Mesothelial cell of epicardium (in vitro differentiated cells): ENCODE measurements around the gene COX7A1. TPM values are rescaled to one million over a fixed set of nuclear protein-coding genes. Genes with fewer than 3 reads are reported as not detected.

Source experiments
- DNase-seq, 2 experiments: peaks; one replicate each; pipeline ENCODE4 v3.0.0; 2021; ENCODE audit warnings: low spot score in 2 of 2; ENCODE audit not compliant: unreplicated experiment in 2 of 2
- H3K27ac Mint-ChIP-seq: 2 replicates; pipeline ENCODE4 v1.8.0; 2021; ENCODE audit warnings: mixed read lengths
- H3K27me3 Mint-ChIP-seq: 2 replicates; pipeline ENCODE4 v1.8.0; 2021; ENCODE audit warnings: low read depth, mixed read lengths
- H3K36me3 Mint-ChIP-seq: 2 replicates; pipeline ENCODE4 v1.8.0; 2021; ENCODE audit warnings: mixed read lengths
- H3K4me1 Mint-ChIP-seq: 2 replicates; pipeline ENCODE4 v1.8.0; 2021; ENCODE audit warnings: mixed read lengths
- H3K4me3 Mint-ChIP-seq: 2 replicates; pipeline ENCODE4 v1.8.0; 2021; ENCODE audit warnings: mild to moderate bottlenecking, moderate library complexity, mixed read lengths
- H3K9me3 Mint-ChIP-seq: 2 replicates; pipeline ENCODE4 v1.8.0; 2021; ENCODE audit warnings: mixed read lengths
- total RNA-seq: library from RNA; stranded (reverse); gene quantifications from 3 replicates; pipeline ENCODE4 v1.2.1, GENCODE V29; 2021
- TF ChIP-seq, protein P1 (sequence below): fragments of 200-600 bp; sonication (generic); IDR thresholded peaks from one replicate; pipeline ENCODE4 v1.5.0; 2021; ENCODE audit warnings: antibody characterized with exemption; ENCODE audit not compliant: unreplicated experiment

The COX7A1 gene
- total RNA-seq, 1 donor from 2014 or later, result not detected

DNA sequence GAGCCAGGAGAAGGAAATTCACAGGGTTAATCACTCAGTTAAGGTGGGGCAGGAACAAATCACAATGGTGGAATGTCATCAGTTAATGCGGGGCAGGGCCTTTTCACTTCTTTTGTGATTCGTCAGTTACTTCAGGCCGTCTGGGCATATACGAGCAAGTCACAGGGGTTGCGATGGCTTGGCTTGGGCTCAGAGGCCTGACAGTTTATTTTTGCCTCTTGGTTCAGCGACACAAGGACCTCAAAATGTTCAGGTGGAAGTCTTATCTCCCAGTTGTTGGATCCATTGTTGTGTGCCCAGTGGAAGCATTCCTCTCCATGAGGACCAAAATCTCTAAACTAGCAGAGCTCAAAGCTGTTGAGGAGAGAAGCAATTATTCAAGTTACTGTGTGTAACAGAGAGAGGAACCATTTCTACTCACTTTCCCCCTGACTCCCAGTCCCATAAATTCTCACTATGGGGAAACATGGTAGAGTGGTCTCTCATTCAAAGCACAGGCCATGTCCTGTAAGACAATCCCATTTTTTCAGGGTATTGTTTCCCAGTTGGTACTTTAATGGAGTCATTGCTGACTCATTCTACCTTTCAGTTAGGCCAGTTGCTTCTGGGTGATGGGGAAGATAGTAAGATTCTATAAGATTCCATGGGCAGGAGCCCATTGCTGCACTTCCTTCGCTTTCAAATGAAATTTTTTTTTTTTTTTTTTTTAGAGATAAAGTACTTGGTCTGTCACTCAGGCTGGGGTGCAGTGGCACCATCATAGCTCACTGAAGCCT, 8.8 kb upstream of the COX7A1 start:
- Mint-ChIP-seq H3K4me3 (no peak overlapping the region), H3K4me1 (no peaks in the 10 kb centered on the region), H3K36me3 (peaks cover 18% of the 10 kb centered on the region), H3K27me3 (no peaks in the 10 kb centered on the region), H3K27ac (no peak overlapping the region), H3K9me3 (no peaks in the 10 kb centered on the region)
- no peak for DNase-seq
- TF ChIP-seq, protein P1, sequence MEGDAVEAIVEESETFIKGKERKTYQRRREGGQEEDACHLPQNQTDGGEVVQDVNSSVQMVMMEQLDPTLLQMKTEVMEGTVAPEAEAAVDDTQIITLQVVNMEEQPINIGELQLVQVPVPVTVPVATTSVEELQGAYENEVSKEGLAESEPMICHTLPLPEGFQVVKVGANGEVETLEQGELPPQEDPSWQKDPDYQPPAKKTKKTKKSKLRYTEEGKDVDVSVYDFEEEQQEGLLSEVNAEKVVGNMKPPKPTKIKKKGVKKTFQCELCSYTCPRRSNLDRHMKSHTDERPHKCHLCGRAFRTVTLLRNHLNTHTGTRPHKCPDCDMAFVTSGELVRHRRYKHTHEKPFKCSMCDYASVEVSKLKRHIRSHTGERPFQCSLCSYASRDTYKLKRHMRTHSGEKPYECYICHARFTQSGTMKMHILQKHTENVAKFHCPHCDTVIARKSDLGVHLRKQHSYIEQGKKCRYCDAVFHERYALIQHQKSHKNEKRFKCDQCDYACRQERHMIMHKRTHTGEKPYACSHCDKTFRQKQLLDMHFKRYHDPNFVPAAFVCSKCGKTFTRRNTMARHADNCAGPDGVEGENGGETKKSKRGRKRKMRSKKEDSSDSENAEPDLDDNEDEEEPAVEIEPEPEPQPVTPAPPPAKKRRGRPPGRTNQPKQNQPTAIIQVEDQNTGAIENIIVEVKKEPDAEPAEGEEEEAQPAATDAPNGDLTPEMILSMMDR, result no peak

- Mint-ChIP-seq H3K27ac (no peak overlapping the region), H3K4me1 (no peaks in the 10 kb centered on the region), H3K36me3 (peaks cover 20% of the 10 kb centered on the region), H3K4me3 (no peak overlapping the region), H3K27me3 (no peaks in the 10 kb centered on the region), H3K9me3 (no peaks in the 10 kb centered on the region)
- no peak for DNase-seq
- TF ChIP-seq, protein P1, result no peak
Observed at GRCh38 chr19:36153126-36153525, 879 bp upstream of the COX7A1 start.

DNA sequence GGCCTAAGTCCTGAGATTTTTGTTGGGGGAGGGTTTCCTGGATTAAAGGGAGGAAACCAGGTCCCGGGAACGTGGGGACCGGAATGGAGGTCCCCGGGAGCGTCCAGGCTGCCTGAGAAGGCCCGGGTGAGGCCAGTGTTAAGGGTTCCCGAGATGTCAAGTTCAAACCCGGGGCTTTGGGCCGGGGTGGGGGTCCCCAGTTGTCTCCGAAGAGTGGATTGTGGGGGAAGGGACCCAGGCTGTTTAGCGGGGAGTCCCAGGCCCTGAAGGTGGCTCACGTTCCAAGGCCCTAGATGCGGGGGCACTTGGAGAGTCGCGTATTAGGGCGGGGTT, 262 bp downstream of the COX7A1 start:
- Mint-ChIP-seq H3K27ac (no peak overlapping the region), H3K4me3 (no peak overlapping the region), H3K36me3 (peaks cover 23% of the 10 kb centered on the region), H3K4me1 (no peaks in the 10 kb centered on the region), H3K27me3 (no peaks in the 10 kb centered on the region), H3K9me3 (no peaks in the 10 kb centered on the region)
- DNase-seq, result no peak
- TF ChIP-seq, protein P1, result no peak

DNA sequence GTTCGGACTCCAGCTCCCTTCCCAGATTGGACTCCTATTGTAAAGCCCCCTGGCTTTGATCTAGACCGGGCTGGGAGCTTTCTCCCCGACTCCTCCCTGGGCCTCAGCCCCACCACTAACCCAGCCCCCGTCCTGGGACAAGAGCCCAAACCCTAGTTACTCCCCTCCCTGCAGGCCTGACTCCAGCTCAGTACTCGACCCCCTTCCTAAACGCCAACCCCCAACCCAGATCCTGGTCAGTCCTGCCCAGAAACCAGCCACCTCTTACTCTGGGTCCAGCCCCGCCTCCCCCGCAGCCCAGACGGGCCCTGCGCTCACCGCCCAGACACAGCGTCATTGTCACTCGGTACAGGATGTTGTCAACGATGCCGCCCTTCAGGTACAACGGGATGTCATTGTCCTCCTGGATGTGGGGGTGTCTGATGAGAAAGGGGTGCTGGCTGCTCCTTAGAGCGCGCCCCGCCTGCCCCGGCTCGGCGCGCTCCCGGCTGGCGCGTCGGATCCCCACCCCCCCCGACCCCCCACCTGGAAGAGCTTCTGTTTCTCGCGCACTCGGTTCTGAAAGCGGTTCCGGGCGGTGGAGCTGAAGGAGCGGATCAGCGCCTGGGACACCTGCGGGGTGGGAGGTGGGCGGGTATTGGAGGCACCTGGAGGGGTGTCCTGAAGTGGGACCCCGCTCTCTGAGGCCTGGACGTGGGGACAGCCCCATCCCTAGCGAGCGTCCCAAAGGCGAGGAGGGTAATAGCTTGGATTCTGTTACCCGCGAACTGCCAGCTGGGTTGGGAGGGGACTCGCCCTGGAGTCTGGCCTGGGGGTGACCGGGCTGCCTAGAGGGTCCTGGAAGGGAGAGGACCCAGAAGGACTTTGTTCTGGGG, 866 bp downstream of the COX7A1 start:
- peaks cover 29% of the 10 kb centered on the region for H3K36me3 Mint-ChIP-seq
- H3K4me3 Mint-ChIP-seq, result no peak overlapping the region
- DNase-seq, result no peak
- no peak overlapping the region for H3K27ac Mint-ChIP-seq
- H3K9me3 Mint-ChIP-seq, result no peaks in the 10 kb centered on the region
- TF ChIP-seq, protein P1, result no peak
- no peaks in the 10 kb centered on the region for H3K27me3 Mint-ChIP-seq
- no peaks in the 10 kb centered on the region for H3K4me1 Mint-ChIP-seq

GRCh38 chr19:36150586-36150985, 1.7 kb downstream of the COX7A1 start:
- Mint-ChIP-seq H3K4me3 (no peak overlapping the region), H3K27ac (peak overlapping the region; percentile 9), H3K36me3 (peaks cover 37% of the 10 kb centered on the region), H3K27me3 (no peaks in the 10 kb centered on the region), H3K9me3 (no peaks in the 10 kb centered on the region), H3K4me1 (no peaks in the 10 kb centered on the region)
- DNase-seq, result no peak
- TF ChIP-seq, protein P1, result no peak
